Tibial artery (tissue), 4 donors: Measurements from ENCODE around the gene WDR89.
"Not testable (repeated sequence)": the region's sequence is repeated elsewhere in the genome, so short reads cannot be mapped to it uniquely, and the experiment has no call there.

ENCODE experiments used
- DNase-seq, 2 donors: peaks; one replicate each; pipeline ENCODE4 v3.0.0-alpha.2; 2019
- H3K27ac ChIP-seq, 2 donors: fragments of 200-600 bp; sonication (generic) in 1 of 2; 1 replicate in 1 of 2; 2 replicates in 1 of 2; pipeline ENCODE4 v1.5.1; 2018 to 2019; ENCODE audit warnings: mild to moderate bottlenecking in 1 of 2
- H3K27me3 ChIP-seq, 2 donors: fragments of 200-600 bp; sonication (generic) in 1 of 2; one replicate each; pipeline versions ENCODE4 v1.5.1 to v1.6.0; 2016 to 2019
- H3K36me3 ChIP-seq, 3 donors: fragments of 200-600 bp; sonication (generic) in 2 of 3; one replicate each; pipeline ENCODE4 v1.5.1; 2016 to 2019; ENCODE audit warnings: mild to moderate bottlenecking in 2 of 3
- H3K4me1 ChIP-seq, 4 donors: fragments of 200-600 bp; sonication (generic) in 2 of 4; 1 replicate in 3 of 4; 2 replicates in 1 of 4; pipeline ENCODE4 v1.5.1; 2016 to 2019
- H3K4me3 ChIP-seq, 2 donors: fragments of 200-600 bp; sonication (generic) in 1 of 2; 1 replicate in 1 of 2; 2 replicates in 1 of 2; pipeline ENCODE4 v1.5.1; 2018 to 2019; ENCODE audit warnings: mild to moderate bottlenecking in 2 of 2
- H3K9me3 ChIP-seq, 3 donors: fragments of 200-600 bp; sonication (generic) in 1 of 3; one replicate each; pipeline ENCODE4 v1.5.1; 2016 to 2019
- intact Hi-C: fragments of 100-400 bp; cut with DNase I; formaldehyde crosslinking; loops from one replicate; pipeline ENCODE4 v1.15.0; 2023; ENCODE audit warnings: low total_unique reads
- TF ChIP-seq, protein P1 (sequence below), 2 experiments: fragments of 200-600 bp in 1 of 2; fragments of 450-650 bp in 1 of 2; IDR thresholded peaks; one replicate each; pipeline ENCODE4 v1.5.1; 2017 to 2019; ENCODE audit warnings: antibody characterized with exemption in 2 of 2, mild to moderate bottlenecking in 1 of 2, moderate library complexity in 1 of 2

Gene WDR89

DNA sequence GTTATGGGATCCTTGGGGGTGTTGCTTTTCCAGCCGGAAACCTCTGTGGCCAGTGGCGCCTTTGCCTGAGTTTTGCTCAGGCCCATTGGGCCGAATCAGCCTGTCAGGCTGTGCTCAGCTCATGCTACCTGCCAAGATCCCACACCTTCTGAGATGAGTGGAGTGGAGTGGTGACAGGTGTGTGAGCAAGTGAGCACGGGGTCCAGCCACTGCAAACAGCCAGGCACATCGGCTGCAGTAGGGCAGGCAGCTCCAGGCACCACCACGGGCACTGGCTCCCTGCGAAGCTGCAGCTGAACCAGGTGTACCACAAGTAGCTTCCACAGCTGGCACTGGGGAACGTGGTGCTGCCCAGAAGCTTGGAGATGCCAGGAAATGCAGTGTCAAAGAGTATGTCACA, 21.1 kb upstream of the WDR89 start:
- Histone ChIP-seq H3K27ac (no peak overlapping the region), H3K4me1 (no peaks in the 10 kb centered on the region), H3K27me3 (no peaks in the 10 kb centered on the region), H3K9me3 (no peaks in the 10 kb centered on the region), H3K4me3 (no peak overlapping the region), H3K36me3 (peaks cover 0 to 4% (median 0%) of the 10 kb centered on the region in 3 donors)
- no peak for DNase-seq
- TF ChIP-seq, protein P1, sequence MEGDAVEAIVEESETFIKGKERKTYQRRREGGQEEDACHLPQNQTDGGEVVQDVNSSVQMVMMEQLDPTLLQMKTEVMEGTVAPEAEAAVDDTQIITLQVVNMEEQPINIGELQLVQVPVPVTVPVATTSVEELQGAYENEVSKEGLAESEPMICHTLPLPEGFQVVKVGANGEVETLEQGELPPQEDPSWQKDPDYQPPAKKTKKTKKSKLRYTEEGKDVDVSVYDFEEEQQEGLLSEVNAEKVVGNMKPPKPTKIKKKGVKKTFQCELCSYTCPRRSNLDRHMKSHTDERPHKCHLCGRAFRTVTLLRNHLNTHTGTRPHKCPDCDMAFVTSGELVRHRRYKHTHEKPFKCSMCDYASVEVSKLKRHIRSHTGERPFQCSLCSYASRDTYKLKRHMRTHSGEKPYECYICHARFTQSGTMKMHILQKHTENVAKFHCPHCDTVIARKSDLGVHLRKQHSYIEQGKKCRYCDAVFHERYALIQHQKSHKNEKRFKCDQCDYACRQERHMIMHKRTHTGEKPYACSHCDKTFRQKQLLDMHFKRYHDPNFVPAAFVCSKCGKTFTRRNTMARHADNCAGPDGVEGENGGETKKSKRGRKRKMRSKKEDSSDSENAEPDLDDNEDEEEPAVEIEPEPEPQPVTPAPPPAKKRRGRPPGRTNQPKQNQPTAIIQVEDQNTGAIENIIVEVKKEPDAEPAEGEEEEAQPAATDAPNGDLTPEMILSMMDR (IDR thresholded peaks at IDR 0.05): no peak
- intact Hi-C loops: no loop called here

DNA sequence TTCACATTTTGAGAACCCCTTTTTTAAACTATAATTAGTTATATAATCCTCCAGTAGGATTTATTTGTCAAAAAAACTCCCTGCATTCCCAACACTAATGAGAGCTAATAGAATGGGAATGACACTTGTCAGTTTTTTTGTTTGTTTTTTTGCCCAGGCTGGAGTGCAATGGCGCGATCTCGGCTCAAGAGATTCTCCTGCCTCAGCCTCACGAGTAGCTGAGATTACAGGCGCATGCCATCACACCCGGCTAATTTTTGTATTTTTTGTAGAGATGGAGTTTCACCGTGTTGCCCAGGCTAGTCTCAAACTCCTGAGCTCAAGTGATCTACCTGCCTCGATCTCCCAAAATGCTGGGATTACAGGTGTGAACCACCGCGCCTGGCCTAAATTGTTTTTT, 20.2 kb upstream of the WDR89 start:
- H3K36me3 ChIP-seq, intact Hi-C loops: not testable (repeated sequence)

DNA sequence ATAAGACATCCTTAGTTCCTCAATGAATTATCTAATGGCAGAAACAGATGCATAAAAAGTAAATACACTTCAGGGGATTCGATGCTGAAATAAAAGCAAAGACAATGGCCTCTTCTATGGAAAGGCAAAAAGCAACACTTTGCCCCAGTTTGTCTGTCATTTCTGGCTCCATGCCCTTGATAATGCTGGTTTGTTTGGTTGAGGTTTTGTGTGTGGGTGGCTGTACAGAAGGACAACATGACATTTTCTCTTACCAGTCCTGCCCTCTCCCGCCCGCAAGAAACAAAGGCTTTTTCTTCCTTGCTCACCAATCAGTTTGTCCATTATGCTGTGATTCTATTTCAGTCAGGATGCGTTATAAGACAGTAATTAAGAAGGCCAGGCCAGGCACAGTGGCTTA, 18.1 kb upstream of the WDR89 start:
- peaks cover 0 to 4% (median 0%) of the 10 kb centered on the region in 3 donors for H3K36me3 ChIP-seq
- TF ChIP-seq, protein P1 (IDR thresholded peaks at IDR 0.05): no peak
- no peaks in the 10 kb centered on the region for H3K27me3 ChIP-seq
- no peak for DNase-seq
- no peaks in the 10 kb centered on the region for H3K4me1 ChIP-seq
- no peak overlapping the region for H3K27ac ChIP-seq
- intact Hi-C loops: no loop called here
- H3K4me3 ChIP-seq: no peak overlapping the region
- H3K9me3 ChIP-seq: no peaks in the 10 kb centered on the region

More for the DNA sequence above, 20.2 kb upstream of the WDR89 start:
- H3K4me3 ChIP-seq, H3K4me1 ChIP-seq, H3K9me3 ChIP-seq, DNase-seq, H3K27me3 ChIP-seq, H3K27ac ChIP-seq: not testable (repeated sequence)

DNA sequence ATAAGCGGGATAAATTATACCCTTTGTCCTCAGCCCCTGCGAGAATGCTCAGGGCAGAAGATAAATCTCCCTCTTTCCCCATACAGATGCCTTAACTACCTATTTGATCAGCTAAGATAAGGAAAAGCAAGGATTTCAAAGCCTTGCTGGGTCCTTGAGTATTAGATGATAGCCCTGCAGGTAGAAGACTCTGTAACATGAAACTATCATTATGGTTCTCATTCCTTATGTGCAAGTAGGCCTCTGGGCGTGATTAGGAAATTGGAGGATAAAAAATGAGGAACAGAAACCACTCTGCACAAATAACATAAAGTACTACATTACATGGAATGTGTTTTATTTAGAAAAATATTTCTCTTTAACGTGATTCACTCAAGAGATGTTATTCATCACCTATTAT, 14.5 kb upstream of the WDR89 start:
- DNase-seq: no peak
- Histone ChIP-seq H3K27ac (no peak overlapping the region), H3K27me3 (no peaks in the 10 kb centered on the region), H3K4me3 (no peak overlapping the region), H3K36me3 (peaks cover 0 to 4% (median 0%) of the 10 kb centered on the region in 3 donors), H3K9me3 (no peaks in the 10 kb centered on the region), H3K4me1 (no peaks in the 10 kb centered on the region)
- TF ChIP-seq, protein P1 (IDR thresholded peaks at IDR 0.05): no peak
- intact Hi-C loops: no loop called here

DNA sequence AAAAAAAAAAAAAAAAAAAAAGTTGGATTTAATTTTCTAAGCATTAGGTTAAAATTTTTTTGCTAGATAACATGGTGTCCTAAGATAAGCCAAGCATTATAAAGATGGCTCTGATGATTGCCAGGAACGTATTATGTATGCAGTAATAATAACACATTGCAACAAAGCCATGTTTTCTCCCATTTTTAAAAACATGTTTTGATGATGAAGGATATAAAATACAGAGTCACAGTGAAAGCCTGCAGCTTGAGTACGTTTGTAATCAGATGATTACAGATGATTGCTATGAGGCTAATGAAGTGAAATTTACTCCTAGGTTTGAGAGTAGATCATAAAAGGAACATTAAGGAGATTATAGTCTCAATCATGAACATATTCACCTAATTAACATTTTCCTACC, 13.3 kb upstream of the WDR89 start:
- Histone ChIP-seq H3K4me3 (no peak overlapping the region), H3K4me1 (no peaks in the 10 kb centered on the region), H3K36me3 (peaks cover 0 to 4% (median 0%) of the 10 kb centered on the region in 3 donors), H3K27me3 (no peaks in the 10 kb centered on the region), H3K27ac (no peak overlapping the region), H3K9me3 (no peaks in the 10 kb centered on the region)
- intact Hi-C loops: no loop called here
- TF ChIP-seq, protein P1 (IDR thresholded peaks at IDR 0.05): no peak
- no peak for DNase-seq

DNA sequence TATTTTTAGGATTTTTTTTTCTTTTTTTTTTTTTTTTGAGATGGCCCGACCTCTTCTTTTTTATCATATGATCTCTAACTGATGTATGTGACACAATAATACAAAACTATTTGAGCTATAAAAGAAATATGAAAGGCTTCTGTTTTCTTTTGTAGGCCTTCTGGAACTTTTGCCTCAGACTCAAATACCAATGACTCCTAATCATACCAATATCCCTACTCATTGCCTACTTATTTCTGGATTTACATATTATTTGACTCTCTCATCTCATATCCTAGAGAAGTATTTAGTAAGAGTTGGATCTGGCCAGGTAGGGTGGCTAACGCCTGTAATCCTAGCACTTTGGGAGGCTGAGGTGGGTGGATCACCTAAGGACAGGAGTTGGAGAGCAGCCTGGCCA, 12.7 kb upstream of the WDR89 start:
- TF ChIP-seq, protein P1 (IDR thresholded peaks at IDR 0.05): no peak
- no peak for DNase-seq
- H3K36me3 ChIP-seq: peaks cover 0 to 4% (median 0%) of the 10 kb centered on the region in 3 donors
- no peak overlapping the region for H3K27ac ChIP-seq
- no peaks in the 10 kb centered on the region for H3K9me3 ChIP-seq
- H3K4me1 ChIP-seq: no peaks in the 10 kb centered on the region
- no peaks in the 10 kb centered on the region for H3K27me3 ChIP-seq
- intact Hi-C loops: no loop called here
- no peak overlapping the region for H3K4me3 ChIP-seq
